ENCODE measurements around the gene TMEM126B. TPM values are rescaled to one million over a fixed set of nuclear protein-coding genes. Genes with fewer than 3 reads are reported as not detected.

TMEM126B gene
- total and polyA plus RNA-seq, 3 experiments from 2014 or later: 48.3 to 58.1 (median 52.0) TPM

DNA sequence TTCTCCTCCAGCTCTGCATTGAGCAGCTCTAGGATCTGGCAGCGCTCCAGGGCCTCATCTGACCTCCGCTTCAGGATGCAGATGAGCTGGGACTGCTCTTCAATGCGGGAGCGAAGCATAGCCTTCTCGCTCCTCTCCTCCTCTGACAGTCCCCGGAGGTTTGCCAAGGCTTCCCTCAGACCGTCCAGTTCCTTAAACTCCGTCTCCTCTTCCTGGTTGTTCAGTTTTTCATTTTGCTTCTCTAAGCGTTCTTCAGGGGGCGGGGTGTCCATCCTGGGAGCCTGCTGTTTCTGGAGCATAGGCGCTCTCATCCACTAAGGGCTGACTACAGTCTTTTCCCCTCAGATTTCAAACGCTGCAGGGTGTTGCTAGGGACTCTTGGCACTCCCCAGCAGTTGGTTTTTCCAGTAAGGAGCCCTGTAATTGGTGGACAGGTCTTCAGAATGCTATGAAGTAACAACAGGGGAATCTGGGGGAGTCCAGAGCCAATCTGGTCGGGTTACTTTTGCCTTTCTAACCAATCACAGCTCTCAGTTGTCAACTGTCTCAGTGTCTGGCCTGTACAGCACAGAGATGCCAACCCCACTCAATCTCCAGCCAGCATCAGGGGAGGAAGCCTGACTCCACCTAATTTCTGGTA, 57.5 kb downstream of the TMEM126B start, which contains the start of gene CCDC89:
TSS of gene CCDC89 (minus strand) at position 376 of the 640 bp plus-strand sequence. CDS start at position 311, 65 bp downstream.
- Mint-ChIP-seq H3K4me3 (peak within 1 kb of the TSS in 1 of 7 donors; percentile 32), H3K9me3 (no peaks in the 10 kb centered on the region), H3K4me1 (peaks cover 13 to 19% (median 18%) of the 10 kb centered on the region in 3 donors), H3K27me3 (peaks cover 0 to 2% of the 10 kb centered on the region in 2 donors), H3K36me3 (peaks cover 4 to 12% (median 9%) of the 10 kb centered on the region in 3 donors), H3K27ac (peak within 1 kb of the TSS in 5 of 8 donors; percentile 5 to 72 (median 35))
- Histone ChIP-seq H3K4me1 (ENCODE audit: insufficient read depth, low read length) (no peaks in the 10 kb centered on the region), H3K27ac (ENCODE audit: low read depth, low read length) (no peak within 1 kb of the TSS), H3K27me3 (ENCODE audit: insufficient read depth, low read length, poor library complexity, severe bottlenecking) (no peaks in the 10 kb centered on the region), H3K9me3 (ENCODE audit: low read length) (no peaks in the 10 kb centered on the region), H3K36me3 (ENCODE audit: insufficient read depth, low read length) (no peaks in the 10 kb centered on the region), H3K4me3 (ENCODE audit: low read length) (no peak within 1 kb of the TSS)
- ChIA-PET POLR2A (no interaction called here), CTCF (interaction anchor here (0.6 to 1.2 kb wide), 2 partner anchors 21 to 522 kb away, joined by 3 to 4 read pairs; partner anchors contain the start of gene CREBZF)
- DNase-seq: no peak

Other genes starting within 250 kb of the TMEM126B start
- gene DLG2, start 1.2 kb upstream of the TMEM126B start, total RNA-seq: 1 to 10 TPM; 1.3 to 1.5 TPM
- 0.81 TPM for gene DLG2, start 1.2 kb upstream of the TMEM126B start, polyA plus RNA-seq
- 10 to 100 TPM; 70.0 to 73.0 TPM for gene TMEM126A, start 19.4 kb downstream of the TMEM126B start, total RNA-seq
- 72.3 TPM for gene TMEM126A, start 19.4 kb downstream of the TMEM126B start, polyA plus RNA-seq
- gene CREBZF, start 36.5 kb downstream of the TMEM126B start, total RNA-seq: 10 to 100 TPM; 45.0 to 45.1 TPM
- gene CREBZF, start 36.5 kb downstream of the TMEM126B start, polyA plus RNA-seq: 14.7 TPM
- gene CCDC89, start 57.6 kb downstream of the TMEM126B start, total RNA-seq: under 1 TPM; 0.20 to 0.22 TPM
- not detected for gene CCDC89, start 57.6 kb downstream of the TMEM126B start, polyA plus RNA-seq
- gene SYTL2, start 182.5 kb downstream of the TMEM126B start, total RNA-seq: 10 to 100 TPM; 12.4 to 13.2 TPM
- 52.3 TPM for gene SYTL2, start 182.5 kb downstream of the TMEM126B start, polyA plus RNA-seq
- gene CCDC83, start 226.8 kb downstream of the TMEM126B start, total RNA-seq: not detected
- gene CCDC83, start 226.8 kb downstream of the TMEM126B start, polyA plus RNA-seq: not detected

All from CD8-positive, alpha-beta memory T cell (primary cell).